GM18873 (cell line): Measurements from ENCODE around the gene EML5.

Source experiments
- ATAC-seq: cut with Tn5 transposase; IDR thresholded peaks from one replicate; pipeline ENCODE4 v1.9.1; 2021; ENCODE audit warnings: mild to moderate bottlenecking, moderate library complexity, moderate number of reproducible peaks; ENCODE audit not compliant: unreplicated experiment, low FRiP score

The EML5 gene

GRCh38 chr14:88628033-88628432 is 164.7 kb downstream of the EML5 start:
- no peak for ATAC-seq

- ATAC-seq = no peak
Measured at GRCh38 chr14:88625671-88626070, 167.1 kb downstream of the EML5 start.

- ATAC-seq = no peak
Measured at GRCh38 chr14:88621100-88621499, 171.7 kb downstream of the EML5 start.

DNA sequence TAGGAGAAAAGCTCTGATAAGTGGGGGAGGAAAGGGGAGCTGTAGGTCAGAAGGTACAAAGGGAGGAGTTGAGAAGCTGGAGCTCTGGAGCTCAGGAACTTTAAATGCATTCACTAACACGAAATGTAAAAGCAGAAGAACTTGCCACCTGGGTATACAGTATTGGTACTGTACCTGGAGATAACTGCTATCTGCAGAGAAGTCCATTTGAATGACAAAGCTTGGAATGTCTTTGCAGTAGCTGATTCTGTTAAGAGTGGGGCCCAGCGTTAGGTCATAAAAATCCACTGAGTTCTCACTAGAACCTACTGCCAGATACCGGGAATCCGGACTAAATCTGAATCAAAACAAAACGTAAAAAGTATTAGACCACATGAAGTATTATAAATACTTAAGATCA is 174.3 kb downstream of the EML5 start:
- no peak for ATAC-seq

GRCh38 chr14:88617479-88617878 is 175.3 kb downstream of the EML5 start:
- no peak for ATAC-seq

- no peak for ATAC-seq
Measured at GRCh38 chr14:88616697-88617096, 176.1 kb downstream of the EML5 start.

GRCh38 chr14:88614218-88614907 is 178.4 kb downstream of the EML5 start:
- peak; percentile 41 for ATAC-seq

GRCh38 chr14:88613552-88614010 is 179.2 kb downstream of the EML5 start:
- no peak for ATAC-seq

DNA sequence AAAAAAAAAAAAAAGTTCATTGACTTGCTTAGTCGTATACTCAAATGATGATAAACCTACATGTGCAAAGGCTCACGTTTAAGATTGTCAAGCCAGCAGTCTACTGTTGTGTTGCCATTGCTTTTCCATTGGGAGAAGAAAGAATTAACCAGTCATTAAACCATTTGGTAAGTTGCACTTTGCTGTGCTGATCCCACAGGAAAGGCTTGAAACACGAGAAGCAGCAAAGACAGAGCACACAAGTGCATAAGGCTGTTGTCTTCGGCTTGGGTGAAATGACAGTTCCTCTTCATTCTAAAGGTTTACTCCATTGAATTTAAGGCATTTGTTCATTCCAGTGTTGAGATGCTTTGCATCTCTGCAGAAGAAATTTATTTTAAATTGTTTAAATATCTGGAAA is 179.8 kb downstream of the EML5 start:
- no peak for ATAC-seq

DNA sequence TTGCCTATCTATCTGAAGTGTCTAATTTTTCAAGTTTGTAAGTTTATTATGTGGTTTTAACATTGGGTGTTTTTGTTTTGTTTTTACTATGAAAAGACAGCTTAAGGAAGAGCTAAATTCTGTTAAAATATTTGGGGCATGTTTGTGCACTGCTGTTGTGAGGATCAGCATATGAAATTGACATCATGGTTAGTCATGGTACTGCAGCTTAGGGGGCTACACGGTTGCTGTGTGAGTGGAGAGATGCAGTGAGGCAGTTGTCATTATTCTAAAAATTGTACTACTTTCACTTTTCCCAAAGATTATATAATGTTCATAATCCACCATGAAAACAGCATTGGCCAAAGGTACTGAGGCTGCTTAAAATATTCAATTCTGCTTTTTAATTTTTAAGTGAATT is 180.9 kb downstream of the EML5 start:
- ATAC-seq = no peak

DNA sequence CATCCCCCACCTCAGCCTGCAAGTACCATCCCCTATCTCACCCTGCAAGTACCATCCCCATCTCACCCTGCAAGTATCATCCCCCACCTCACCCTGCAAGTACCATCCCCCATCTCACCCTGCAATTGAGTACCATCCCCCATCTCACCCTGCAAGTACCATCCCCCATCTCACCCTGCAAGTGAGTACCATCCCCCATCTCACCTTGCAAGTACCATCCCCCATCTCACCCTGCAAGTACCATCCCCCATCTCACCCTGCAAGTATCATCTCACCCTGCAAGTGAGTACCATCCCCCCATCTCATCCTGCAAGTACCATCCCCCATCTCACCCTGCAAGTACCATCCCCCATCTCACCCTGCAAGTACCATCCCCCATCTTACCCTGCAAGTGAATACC is 184.9 kb downstream of the EML5 start:
- ATAC-seq = no peak

- ATAC-seq = no peak
Measured at GRCh38 chr14:88605594-88605993, 187.2 kb downstream of the EML5 start.

GRCh38 chr14:88604212-88604611 is 188.5 kb downstream of the EML5 start:
- ATAC-seq = no peak

DNA sequence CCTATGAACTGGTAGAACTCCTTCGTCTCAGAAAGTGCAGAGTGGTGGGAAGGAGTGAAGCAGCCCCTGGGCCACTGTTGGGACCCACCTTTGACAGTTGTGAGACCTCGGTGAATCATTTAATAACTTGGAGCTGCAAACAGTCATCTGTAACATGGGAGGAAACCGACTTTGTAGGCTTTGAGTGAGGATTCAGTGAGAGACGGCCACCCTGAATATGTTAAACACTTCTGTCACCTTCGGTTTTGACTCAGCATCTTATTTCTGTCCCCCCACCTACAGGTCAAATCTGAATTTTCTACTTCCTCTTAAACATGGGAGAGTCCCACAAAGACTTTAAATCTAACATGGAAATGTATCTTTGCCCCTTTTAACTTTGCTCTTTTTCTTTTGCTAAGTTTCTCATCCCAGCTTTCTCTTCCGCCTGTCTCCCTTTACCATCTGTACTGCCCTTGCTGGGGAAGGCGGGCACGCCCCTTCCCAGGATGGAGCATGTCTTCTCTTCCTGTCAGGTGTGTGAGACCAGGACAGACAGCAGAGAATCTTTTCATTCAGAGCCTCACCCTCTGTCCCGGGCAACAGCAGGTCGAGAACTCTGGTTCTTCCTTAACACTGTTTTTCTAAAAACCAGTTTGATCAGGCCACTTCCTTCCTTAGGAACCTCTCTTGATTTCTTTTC is 192.9 kb downstream of the EML5 start:
- ATAC-seq = peak; percentile 92

DNA sequence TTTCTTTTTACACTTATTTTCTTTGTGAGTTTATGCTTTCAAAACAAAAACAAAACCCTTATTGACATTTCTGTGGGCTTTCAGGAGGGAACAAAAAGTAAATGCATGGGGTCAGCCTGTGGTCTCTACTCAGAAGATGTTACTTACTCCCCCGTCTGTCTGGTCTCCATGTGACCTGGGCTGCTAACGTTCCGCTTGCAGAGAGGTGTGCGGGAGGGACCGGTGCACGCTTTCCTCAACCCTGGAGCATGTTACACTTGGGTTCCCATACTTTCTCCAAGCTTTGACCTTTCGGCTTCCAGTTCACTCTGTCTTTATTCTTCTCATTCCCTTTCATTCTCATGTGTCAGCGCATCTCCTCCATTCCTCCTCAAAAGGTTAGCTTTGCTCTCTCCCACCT is 193.4 kb downstream of the EML5 start:
- ATAC-seq = peak; percentile 10

- ATAC-seq = no peak
Measured at GRCh38 chr14:88598097-88598675, 194.6 kb downstream of the EML5 start.

DNA sequence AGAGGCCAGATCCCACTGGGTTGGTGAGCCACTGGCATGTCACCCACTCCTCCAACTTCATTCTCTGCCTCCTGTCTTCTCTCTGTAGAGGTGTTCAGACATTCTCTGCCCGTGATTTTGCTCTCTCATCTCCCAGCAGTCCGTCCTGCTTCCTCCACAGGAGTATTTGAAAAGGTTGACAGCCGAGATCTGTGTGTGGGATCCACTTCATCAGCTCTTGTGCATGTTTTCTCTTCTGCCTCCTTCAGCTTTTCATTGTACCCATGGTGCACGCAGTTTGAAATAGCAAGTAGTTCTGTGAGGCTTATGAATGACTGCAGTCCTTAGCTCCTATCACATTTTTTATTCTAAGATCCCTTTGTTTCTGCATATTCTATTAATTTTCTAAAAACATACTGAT is 195.2 kb downstream of the EML5 start:
- no peak for ATAC-seq

GRCh38 chr14:88597038-88597437 is 195.7 kb downstream of the EML5 start:
- ATAC-seq = no peak

DNA sequence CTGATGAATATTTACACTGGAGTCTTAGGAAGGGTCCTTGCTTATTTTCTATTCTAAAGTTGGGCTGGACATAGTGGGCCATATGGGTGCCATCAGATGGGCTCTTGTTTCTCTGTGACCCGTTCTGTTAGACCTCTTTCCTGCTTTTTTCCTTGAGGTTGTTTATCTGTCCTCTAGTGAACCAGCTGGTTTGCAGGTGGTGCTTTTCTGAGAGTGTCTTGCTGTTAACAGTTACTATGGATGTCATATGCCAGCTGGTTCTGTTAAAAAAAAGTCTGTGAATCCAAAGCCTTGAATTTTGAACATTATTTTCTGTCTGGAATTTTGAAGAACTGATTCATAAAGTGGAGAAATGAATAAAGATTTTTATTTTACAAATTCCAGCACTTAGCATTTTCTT is 200.7 kb downstream of the EML5 start:
- ATAC-seq = no peak

- no peak for ATAC-seq
Measured at GRCh38 chr14:88590173-88590572, 202.6 kb downstream of the EML5 start.

DNA sequence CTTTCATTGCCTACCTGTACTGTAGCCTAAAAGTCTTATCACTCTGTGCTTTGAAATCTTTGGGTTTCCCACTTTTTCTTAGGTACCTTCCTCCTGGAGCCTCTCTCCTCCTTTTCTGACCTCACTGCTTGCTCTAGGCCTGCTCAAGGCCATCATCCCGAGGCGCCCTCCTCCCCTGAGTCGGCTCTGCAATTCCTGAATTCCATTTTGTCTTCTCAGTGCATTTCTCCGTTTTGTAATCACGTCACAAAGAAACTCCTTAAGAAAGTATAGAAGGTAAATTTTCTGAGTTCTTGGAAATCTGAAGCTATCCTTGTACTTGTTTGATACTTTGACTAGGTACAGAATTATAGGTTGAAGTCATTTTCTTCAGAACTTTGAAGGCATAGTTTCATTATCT is 204.7 kb downstream of the EML5 start:
- no peak for ATAC-seq

GRCh38 chr14:88584451-88584850 is 208.3 kb downstream of the EML5 start:
- no peak for ATAC-seq
